ENCODE results near the gene MPPE1. TPM values are rescaled to one million over a fixed set of nuclear protein-coding genes. Genes with fewer than 3 reads are reported as not detected.

The MPPE1 gene
- total and polyA plus RNA-seq, 8 donors: 39.8 to 68.0 (median 43.9) TPM

GRCh38 chr18:11862468-11863137, 45.5 kb downstream of the MPPE1 start:
- no peak for TF ChIP-seq CTCF (IDR thresholded peaks at IDR 0.05)
- no peaks in the 10 kb centered on the region for H3K27me3 ChIP-seq
- no peak overlapping the region for H3K4me3 ChIP-seq
- intact Hi-C loops (cut with DNase I): loop anchor here in 1 of 2 donors (10.0 kb wide), 1 partner anchor 128 kb away; no protein-coding TSS in a partner anchor
- no peak for DNase-seq
- H3K27ac ChIP-seq: no peak overlapping the region
- ATAC-seq: peak; percentile 28
- H3K9me3 ChIP-seq: no peaks in the 10 kb centered on the region
- H3K4me1 ChIP-seq: peaks cover 0 to 7% of the 10 kb centered on the region in 2 donors
- H3K36me3 ChIP-seq: no peaks in the 10 kb centered on the region

GRCh38 chr18:11861583-11862288, 46.4 kb downstream of the MPPE1 start:
- no peaks in the 10 kb centered on the region for H3K36me3 ChIP-seq
- no peak overlapping the region for H3K4me3 ChIP-seq
- no peak overlapping the region for H3K27ac ChIP-seq
- peaks cover 0 to 15% of the 10 kb centered on the region in 2 donors for H3K4me1 ChIP-seq
- ATAC-seq: no peak
- intact Hi-C loops (cut with DNase I): loop anchor here in 1 of 2 donors (10.0 kb wide), 1 partner anchor 127 kb away; no protein-coding TSS in a partner anchor
- no peaks in the 10 kb centered on the region for H3K9me3 ChIP-seq
- no peaks in the 10 kb centered on the region for H3K27me3 ChIP-seq
- DNase-seq: no peak
- no peak for TF ChIP-seq CTCF (IDR thresholded peaks at IDR 0.05)

- Histone ChIP-seq H3K4me1 (peaks cover 0 to 18% of the 10 kb centered on the region in 2 donors), H3K9me3 (no peaks in the 10 kb centered on the region), H3K27me3 (no peaks in the 10 kb centered on the region), H3K27ac (no peak overlapping the region), H3K4me3 (no peak overlapping the region), H3K36me3 (no peaks in the 10 kb centered on the region)
- DNase-seq (no peak), ATAC-seq (peak; percentile 40)
- no peak for TF ChIP-seq CTCF (IDR thresholded peaks at IDR 0.05)
- intact Hi-C loops (cut with DNase I): loop anchor here in 1 of 2 donors (10.0 kb wide), 1 partner anchor 126 kb away; no protein-coding TSS in a partner anchor
These were observed 47.3 kb downstream of the MPPE1 start for GRCh38 chr18:11860594-11861450.

GRCh38 chr18:11859903-11860407, 48.2 kb downstream of the MPPE1 start:
- no peak for TF ChIP-seq CTCF (IDR thresholded peaks at IDR 0.05)
- ATAC-seq (peak; percentile 13), DNase-seq (no peak)
- Histone ChIP-seq H3K9me3 (no peaks in the 10 kb centered on the region), H3K4me1 (peaks cover 0 to 18% of the 10 kb centered on the region in 2 donors), H3K4me3 (no peak overlapping the region), H3K36me3 (no peaks in the 10 kb centered on the region), H3K27ac (no peak overlapping the region), H3K27me3 (no peaks in the 10 kb centered on the region)
- intact Hi-C loops (cut with DNase I): loop anchor here in 1 of 2 donors (10.0 kb wide), 1 partner anchor 125 kb away; no protein-coding TSS in a partner anchor

Measured in left lung (tissue), 10 donors.